GM10266 (cell line): ENCODE measurements around the gene OR13F1.

ENCODE experiments used
- DNase-seq: peaks from one replicate; pipeline ENCODE4 v3.0.0; 2012; ENCODE audit errors: extremely low spot score
- TF ChIP-seq, protein P1 (sequence below): IDR thresholded peaks from 2 replicates; pipeline ENCODE4 v1.5.1; 2012; ENCODE audit warnings: mild to moderate bottlenecking, low read depth; ENCODE audit not compliant: control insufficient read depth, insufficient read depth; ENCODE audit errors: missing control alignments

The OR13F1 gene, protein sequence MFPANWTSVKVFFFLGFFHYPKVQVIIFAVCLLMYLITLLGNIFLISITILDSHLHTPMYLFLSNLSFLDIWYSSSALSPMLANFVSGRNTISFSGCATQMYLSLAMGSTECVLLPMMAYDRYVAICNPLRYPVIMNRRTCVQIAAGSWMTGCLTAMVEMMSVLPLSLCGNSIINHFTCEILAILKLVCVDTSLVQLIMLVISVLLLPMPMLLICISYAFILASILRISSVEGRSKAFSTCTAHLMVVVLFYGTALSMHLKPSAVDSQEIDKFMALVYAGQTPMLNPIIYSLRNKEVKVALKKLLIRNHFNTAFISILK

DNA sequence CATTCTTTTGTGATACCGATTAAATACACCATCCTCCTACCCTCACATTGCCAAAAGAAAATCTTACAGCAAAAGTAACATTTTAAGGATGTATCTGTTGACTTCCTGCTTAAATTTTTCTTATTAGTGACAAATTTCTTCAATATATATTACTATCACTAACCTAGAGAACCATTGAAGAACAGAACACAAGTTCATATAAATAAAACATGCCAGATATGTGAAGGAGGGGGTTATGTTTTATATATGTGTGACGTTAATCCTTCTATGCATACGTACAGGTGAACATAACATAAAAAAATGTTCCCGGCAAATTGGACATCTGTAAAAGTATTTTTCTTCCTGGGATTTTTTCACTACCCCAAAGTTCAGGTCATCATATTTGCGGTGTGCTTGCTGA lies at the start of gene OR13F1:
Gene OR13F1 (plus strand): TSS at position 301 of the 400 bp plus-strand sequence. CDS start 0 bp downstream, at position 301.
- no peak for DNase-seq
- TF ChIP-seq, protein P1, sequence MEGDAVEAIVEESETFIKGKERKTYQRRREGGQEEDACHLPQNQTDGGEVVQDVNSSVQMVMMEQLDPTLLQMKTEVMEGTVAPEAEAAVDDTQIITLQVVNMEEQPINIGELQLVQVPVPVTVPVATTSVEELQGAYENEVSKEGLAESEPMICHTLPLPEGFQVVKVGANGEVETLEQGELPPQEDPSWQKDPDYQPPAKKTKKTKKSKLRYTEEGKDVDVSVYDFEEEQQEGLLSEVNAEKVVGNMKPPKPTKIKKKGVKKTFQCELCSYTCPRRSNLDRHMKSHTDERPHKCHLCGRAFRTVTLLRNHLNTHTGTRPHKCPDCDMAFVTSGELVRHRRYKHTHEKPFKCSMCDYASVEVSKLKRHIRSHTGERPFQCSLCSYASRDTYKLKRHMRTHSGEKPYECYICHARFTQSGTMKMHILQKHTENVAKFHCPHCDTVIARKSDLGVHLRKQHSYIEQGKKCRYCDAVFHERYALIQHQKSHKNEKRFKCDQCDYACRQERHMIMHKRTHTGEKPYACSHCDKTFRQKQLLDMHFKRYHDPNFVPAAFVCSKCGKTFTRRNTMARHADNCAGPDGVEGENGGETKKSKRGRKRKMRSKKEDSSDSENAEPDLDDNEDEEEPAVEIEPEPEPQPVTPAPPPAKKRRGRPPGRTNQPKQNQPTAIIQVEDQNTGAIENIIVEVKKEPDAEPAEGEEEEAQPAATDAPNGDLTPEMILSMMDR, result no peak

DNA sequence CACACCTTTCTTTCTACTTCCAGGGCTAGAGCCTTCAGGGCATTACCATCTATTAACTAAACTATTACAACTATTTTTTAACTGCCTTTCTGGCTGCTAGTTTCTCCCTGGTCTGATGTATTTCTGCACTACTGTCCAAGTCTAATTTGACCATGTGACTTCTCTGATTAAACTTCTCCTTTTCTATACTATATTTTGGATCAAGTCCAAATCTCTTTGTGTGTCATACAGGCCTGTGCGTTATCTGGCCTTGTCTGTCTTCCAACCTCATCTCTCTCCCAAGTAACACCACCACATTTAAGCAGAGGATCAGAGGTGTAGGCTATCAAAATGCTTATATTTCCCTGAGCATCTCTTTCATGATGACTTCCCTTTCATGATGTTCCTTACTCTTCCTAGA lies 47.2 kb upstream of the OR13F1 start:
- DNase-seq, result no peak
- TF ChIP-seq, protein P1, result no peak

DNA sequence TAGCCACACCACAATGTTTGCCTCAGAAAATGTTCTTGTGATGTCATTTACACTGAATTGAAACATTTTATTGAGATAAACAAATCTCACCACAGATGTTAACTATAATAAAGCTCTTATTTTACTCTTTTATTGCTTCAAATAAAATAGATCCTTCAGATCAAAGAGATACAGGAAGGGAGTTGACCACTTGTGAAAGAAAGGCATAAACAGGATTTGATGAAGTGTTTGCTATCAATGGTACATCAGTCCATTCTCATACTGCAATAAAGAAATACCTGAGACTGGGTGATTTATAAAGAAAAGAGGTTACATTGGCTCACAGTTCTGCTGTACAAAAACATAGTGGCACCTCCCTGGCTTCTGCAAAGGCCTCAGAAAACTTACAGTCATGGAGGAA lies 40.2 kb upstream of the OR13F1 start:
- no peak for DNase-seq
- TF ChIP-seq, protein P1, result no peak

DNA sequence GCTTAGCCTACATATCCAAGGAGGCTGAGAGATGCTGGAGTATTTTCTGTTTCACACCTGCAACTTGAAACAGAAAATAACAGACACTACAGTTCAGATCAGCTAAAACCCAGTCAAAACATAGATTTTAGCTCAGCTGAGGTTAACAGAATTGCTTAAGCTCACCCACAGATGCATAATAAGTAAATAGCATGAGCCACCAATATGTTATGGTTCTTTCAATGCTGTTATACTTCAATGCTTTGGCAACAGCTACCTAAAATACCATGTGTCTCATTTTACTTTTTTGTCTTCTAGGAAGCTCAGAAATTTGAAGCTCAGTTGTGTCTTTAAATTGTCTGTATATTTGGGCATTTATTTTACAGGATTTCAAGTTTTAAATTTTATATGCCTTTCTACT lies 35.8 kb upstream of the OR13F1 start:
- TF ChIP-seq, protein P1, result no peak
- DNase-seq, result no peak

DNA sequence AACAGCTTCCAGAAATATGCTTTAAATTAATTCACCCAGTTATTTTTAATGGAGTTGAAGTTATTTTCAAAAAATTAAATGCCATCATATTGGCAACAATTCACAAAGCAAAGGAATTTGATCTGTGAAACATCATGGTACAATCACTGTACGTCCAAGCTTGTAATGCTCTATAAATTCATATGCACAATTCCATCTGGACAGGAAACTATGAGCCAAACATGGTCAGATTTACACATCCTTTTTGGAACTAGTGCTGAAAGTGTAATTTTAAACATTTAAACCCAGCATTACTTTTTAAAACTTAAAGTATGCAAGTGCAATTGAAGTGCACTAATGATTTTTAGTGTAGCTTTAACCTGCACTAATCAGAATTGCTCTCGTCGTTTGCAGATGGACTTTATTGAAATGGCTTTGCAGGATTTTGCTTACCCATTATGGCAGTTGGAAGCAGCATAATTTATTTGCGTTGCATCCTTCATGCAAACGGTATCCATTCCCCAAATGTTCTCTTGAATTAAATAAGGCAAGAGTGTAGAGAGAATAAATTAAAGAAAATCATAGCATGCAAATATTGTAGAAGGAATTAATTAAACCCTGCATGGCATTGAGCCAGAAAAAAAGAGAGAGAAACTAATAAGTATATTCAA lies 21.0 kb upstream of the OR13F1 start:
- TF ChIP-seq, protein P1, result no peak

DNA sequence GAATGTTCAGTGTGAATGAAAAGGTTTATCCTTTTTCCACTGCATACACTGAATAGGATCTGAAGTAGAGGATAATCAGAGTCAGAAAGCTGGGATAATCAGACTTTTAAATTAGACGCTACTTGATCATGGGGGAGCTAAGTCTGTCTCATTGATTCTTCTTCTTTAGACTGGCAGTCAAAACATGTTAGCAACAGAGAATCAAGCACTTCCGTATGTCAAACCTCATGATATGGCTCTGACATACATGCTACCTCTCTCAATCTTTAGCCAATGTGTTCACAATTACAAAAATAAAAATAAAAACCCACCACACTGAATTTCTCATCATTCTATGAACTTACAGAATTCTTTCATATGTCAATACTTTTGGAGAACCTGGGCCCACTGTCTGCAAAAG lies 19.0 kb upstream of the OR13F1 start:
- TF ChIP-seq, protein P1, result no peak
- no peak for DNase-seq

More for the DNA sequence above, 21.0 kb upstream of the OR13F1 start:
- DNase-seq, result no peak

DNA sequence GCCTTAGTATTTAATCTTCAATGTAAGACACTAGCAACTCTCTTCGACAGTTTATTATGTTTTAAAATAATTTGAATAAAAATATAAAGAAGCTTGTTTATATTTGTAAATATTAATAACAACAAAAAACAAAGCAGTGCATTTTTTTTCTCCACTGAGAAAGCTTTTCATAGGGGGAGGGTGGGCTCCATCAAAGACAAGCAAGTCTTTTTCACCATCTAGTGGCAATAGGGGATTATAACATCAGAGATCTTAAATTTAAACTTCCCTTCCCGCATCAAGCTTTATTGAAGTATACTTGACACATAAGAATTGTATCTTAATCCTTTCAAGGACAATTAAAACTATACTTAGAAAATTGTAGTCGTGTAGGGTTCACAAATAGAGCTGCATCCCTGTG lies 9.3 kb upstream of the OR13F1 start:
- DNase-seq, result no peak

More for the DNA sequence above, 9.3 kb upstream of the OR13F1 start:
- TF ChIP-seq, protein P1, result no peak
